Panc1 (cell line): ENCODE data around the gene PSMD4.

Source experiments
- CTCF ChIP-seq: fragments of 450-650 bp; IDR thresholded peaks from 2 replicates; pipeline ENCODE4 v1.5.1; 2017; ENCODE audit warnings: mild to moderate bottlenecking
- POLR2AphosphoS5 ChIP-seq: IDR thresholded peaks from 2 replicates; pipeline ENCODE4 v1.6.1; 2012; ENCODE audit warnings: mild to moderate bottlenecking, low read depth, low read length, moderate library complexity
- REST ChIP-seq, 2 experiments: IDR thresholded peaks; 2 replicates each; pipeline ENCODE4 v1.6.1; 2011 to 2012; ENCODE audit warnings: low read depth in 2 of 2, control low read depth in 1 of 2, low read length in 1 of 2, mild to moderate bottlenecking in 1 of 2, moderate library complexity in 1 of 2; ENCODE audit not compliant: insufficient read depth in 1 of 2

- TF ChIP-seq POLR2AphosphoS5, result no peak
- no peak for TF ChIP-seq CTCF
- TF ChIP-seq REST (IDR thresholded peaks at IDR 0.05; ENCODE audit: insufficient read depth in 1 of 2, low read depth in 2 of 2, low read length in 1 of 2), result no peak
Measured at GRCh38 chr1:151287767-151288500, 33.4 kb downstream of the PSMD4 start.
